ENCODE measurements around the gene SLC25A25. TPM values are rescaled to one million over a fixed set of nuclear protein-coding genes. Genes with fewer than 3 reads are reported as not detected.
A peak's percentile ranks its signal among the peaks of the same experiment; 100 is the strongest.

SLC25A25 gene
- total RNA-seq, 1 donor from 2014 or later: 34.7 TPM

DNA sequence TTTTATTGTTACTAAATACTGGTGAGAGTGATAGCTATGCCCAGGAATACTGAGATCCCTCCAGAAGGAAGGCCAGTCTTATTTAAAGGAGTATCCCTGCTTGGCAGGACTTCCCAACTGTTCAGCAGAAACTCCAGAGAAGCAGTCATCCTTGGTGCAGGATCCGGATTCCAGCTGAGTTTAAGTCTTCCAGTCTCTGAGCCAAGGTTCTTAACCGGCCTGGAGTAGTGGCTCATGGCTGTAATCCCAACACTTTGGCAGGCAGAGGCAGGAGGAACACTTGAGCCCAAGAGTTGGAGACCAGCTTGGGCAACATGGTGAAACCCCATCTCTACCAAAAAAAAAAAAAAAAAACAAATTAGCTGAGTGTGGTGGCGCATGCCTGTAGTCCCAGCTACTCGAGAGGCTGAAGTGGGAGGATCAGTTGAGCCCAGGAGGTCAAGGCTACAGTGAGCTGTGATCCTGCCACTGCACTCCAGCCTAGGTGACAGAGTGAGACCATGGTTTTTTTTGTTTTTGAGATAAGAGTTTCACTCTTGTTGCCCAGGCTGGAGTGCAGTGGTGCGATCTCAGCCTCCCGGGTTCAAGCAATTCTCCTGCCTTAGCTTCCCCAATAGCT, 8.6 kb upstream of the SLC25A25 start:
- ATAC-seq (peak; percentile 5), DNase-seq (no peak)
- no peaks in the 10 kb centered on the region for H3K27me3 ChIP-seq
- H3K27ac ChIP-seq: no peak overlapping the region
- H3K4me1 ChIP-seq: peaks cover 63% of the 10 kb centered on the region
- H3K9me3 ChIP-seq: no peaks in the 10 kb centered on the region
- intact Hi-C loops (cut with DNase I): no loop called here
- H3K36me3 ChIP-seq: no peaks in the 10 kb centered on the region
- H3K4me3 ChIP-seq: no peak overlapping the region
- no peak for TF ChIP-seq CTCF (IDR thresholded peaks at IDR 0.05)

- no peak for DNase-seq
- no peak for TF ChIP-seq CTCF (IDR thresholded peaks at IDR 0.05)
- Histone ChIP-seq H3K36me3 (no peaks in the 10 kb centered on the region), H3K9me3 (no peaks in the 10 kb centered on the region), H3K27ac (peak overlapping the region; percentile 9), H3K27me3 (no peaks in the 10 kb centered on the region), H3K4me3 (no peak overlapping the region), H3K4me1 (peaks cover 59% of the 10 kb centered on the region)
- ATAC-seq: no peak
- intact Hi-C loops (cut with DNase I): no loop called here
Measured at GRCh38 chr9:128061275-128061960, 6.6 kb upstream of the SLC25A25 start.

GRCh38 chr9:128062279-128062678, 5.8 kb upstream of the SLC25A25 start:
- H3K36me3 ChIP-seq: no peaks in the 10 kb centered on the region
- H3K9me3 ChIP-seq: no peaks in the 10 kb centered on the region
- DNase-seq (no peak), ATAC-seq (no peak)
- intact Hi-C loops (cut with DNase I): no loop called here
- peaks cover 57% of the 10 kb centered on the region for H3K4me1 ChIP-seq
- no peak overlapping the region for H3K4me3 ChIP-seq
- no peaks in the 10 kb centered on the region for H3K27me3 ChIP-seq
- no peak overlapping the region for H3K27ac ChIP-seq
- TF ChIP-seq CTCF (IDR thresholded peaks at IDR 0.05): no peak

- no peak for TF ChIP-seq CTCF (IDR thresholded peaks at IDR 0.05)
- Histone ChIP-seq H3K36me3 (no peaks in the 10 kb centered on the region), H3K4me1 (peaks cover 48% of the 10 kb centered on the region), H3K27ac (no peak overlapping the region), H3K4me3 (no peak overlapping the region), H3K9me3 (no peaks in the 10 kb centered on the region), H3K27me3 (no peaks in the 10 kb centered on the region)
- intact Hi-C loops (cut with DNase I): no loop called here
- DNase-seq (no peak), ATAC-seq (no peak)
Measured at GRCh38 chr9:128062846-128063831, 4.9 kb upstream of the SLC25A25 start.

GRCh38 chr9:128065907-128066712, 1.9 kb upstream of the SLC25A25 start:
- no peaks in the 10 kb centered on the region for H3K27me3 ChIP-seq
- H3K9me3 ChIP-seq: no peaks in the 10 kb centered on the region
- intact Hi-C loops (cut with DNase I): no loop called here
- peaks cover 49% of the 10 kb centered on the region for H3K4me1 ChIP-seq
- ATAC-seq (no peak), DNase-seq (peak; percentile 73)
- TF ChIP-seq CTCF (IDR thresholded peaks at IDR 0.05): no peak
- H3K36me3 ChIP-seq: no peaks in the 10 kb centered on the region
- peak overlapping the region; percentile 99 for H3K27ac ChIP-seq
- peak overlapping the region; percentile 97 for H3K4me3 ChIP-seq

Data from upper lobe of right lung (tissue), 1 donor.